ENCODE results near the gene CYB5A. TPM values are rescaled to one million over a fixed set of nuclear protein-coding genes. Genes with fewer than 3 reads are reported as not detected.

Gene CYB5A
- total RNA-seq, 3 donors from 2014 or later = 123 to 183 (median 126) TPM

GRCh38 chr18:74204526-74205152, 87.1 kb downstream of the CYB5A start:
- Histone ChIP-seq H3K4me3 (no peak overlapping the region), H3K9me3 (no peaks in the 10 kb centered on the region), H3K4me1 (ENCODE audit: low read depth) (peaks cover 10% of the 10 kb centered on the region), H3K36me3 (ENCODE audit: low read depth) (no peaks in the 10 kb centered on the region)
- TF ChIP-seq CTCF (IDR thresholded peaks at IDR 0.05) = no peak
- ATAC-seq (no peak), DNase-seq (no peak)
- intact Hi-C loops (cut with DNase I, micrococcal nuclease) = no loop called here

- TF ChIP-seq CTCF (IDR thresholded peaks at IDR 0.05) = no peak
- intact Hi-C loops (cut with DNase I, micrococcal nuclease) = no loop called here
- DNase-seq (no peak), ATAC-seq (no peak)
- no peak overlapping the region for H3K4me3 ChIP-seq
- peaks cover 10% of the 10 kb centered on the region for H3K4me1 ChIP-seq (ENCODE audit: low read depth)
- no peaks in the 10 kb centered on the region for H3K36me3 ChIP-seq (ENCODE audit: low read depth)
- H3K9me3 ChIP-seq = no peaks in the 10 kb centered on the region
These were observed 88.0 kb downstream of the CYB5A start for GRCh38 chr18:74203811-74204210.

Other genes with a start within 250 kb of the CYB5A start
- gene FBXO15, start 144.1 kb downstream of the CYB5A start, total RNA-seq = 1 to 10 TPM in 1 of 3 donors, under 1 TPM in 1, not detected in 1; 0.43 to 1.0 TPM
- gene TIMM21, start 143.4 kb downstream of the CYB5A start, total RNA-seq = 10 to 100 TPM; 26.1 to 46.1 (median 34.8) TPM
- not detected for gene C18orf63, start 23.9 kb upstream of the CYB5A start, total RNA-seq
- gene DIPK1C, start 165.3 kb upstream of the CYB5A start, total RNA-seq = under 1 TPM in 2 of 3 donors, not detected in 1; 0.14 to 0.98 TPM
- gene CNDP2, start 204.4 kb upstream of the CYB5A start, total RNA-seq = 100 to 1,000 TPM; 148 to 263 (median 244) TPM
- under 1 TPM; 0.19 to 0.32 (median 0.19) TPM for gene CNDP1, start 242.5 kb upstream of the CYB5A start, total RNA-seq

All from mucosa of descending colon (tissue), 3 donors.